HK-2 (cell line): ENCODE results near the gene SDC4.

ENCODE experiments used
- DNase-seq: peaks from one replicate; pipeline ENCODE4 v3.0.0-alpha.2; 2018; ENCODE audit not compliant: unreplicated experiment

The SDC4 gene

DNA sequence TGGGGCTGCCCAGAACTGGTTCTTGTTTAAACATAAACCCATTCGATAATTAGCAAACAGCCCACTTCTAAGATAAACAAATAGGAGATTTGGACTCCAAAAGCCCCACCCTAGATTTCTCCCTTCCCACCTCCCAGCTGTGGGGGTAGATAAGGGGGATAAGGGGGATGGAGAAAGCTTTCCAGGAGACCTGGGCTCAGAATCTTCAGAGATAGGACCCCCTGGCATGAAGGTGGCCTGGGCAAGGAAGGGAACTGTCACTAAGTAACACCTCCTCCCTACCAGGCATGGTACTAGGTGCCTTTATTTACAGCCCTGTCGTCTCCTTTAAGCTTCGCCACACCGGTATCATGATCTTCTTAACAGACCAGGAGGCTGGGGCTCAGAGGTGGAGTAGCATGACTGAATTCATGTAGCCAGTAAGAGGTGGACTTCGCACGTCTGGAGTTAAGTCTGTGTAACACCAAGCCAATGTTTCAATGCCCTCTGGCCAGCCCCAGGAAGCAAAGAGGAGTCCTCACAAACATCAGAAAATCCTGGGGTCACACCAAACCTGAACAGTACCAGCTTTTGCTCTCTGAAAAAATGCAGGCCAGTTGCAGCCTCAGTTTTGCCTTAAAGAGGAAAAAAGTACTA, 4.6 kb downstream of the SDC4 start:
- DNase-seq: no peak

DNA sequence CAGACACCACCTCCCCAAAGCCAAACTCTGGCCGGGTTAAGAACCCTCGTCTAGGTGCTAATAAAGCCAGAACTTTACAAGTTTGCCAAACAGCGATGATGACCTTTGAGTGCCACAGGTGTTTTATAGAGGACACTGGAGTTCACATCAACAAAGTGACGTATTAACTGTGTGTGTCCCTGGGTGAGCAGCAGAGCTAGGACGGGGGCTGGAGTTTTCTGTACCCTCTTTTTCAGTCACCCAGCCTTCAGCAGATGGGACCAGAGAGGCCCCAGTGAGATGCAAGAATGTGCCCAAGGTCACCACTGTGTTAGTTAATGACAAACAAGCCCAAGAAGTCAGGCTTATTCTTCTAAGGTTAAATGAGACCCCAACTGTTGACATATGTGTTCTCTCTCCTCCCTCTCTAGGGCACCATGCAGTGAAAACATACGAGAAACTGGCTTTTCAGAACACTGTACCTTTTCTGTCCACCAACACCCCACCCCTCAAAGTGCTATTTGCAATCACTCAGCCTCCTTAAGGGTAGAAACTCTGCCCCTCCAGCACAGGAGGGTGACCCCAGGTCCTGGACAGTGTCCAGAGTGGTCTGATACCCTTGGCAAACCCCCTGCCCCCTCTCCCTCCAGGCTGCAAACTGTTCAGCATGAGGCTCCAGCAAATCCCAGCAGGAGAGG, 5.2 kb downstream of the SDC4 start:
- DNase-seq: no peak

DNA sequence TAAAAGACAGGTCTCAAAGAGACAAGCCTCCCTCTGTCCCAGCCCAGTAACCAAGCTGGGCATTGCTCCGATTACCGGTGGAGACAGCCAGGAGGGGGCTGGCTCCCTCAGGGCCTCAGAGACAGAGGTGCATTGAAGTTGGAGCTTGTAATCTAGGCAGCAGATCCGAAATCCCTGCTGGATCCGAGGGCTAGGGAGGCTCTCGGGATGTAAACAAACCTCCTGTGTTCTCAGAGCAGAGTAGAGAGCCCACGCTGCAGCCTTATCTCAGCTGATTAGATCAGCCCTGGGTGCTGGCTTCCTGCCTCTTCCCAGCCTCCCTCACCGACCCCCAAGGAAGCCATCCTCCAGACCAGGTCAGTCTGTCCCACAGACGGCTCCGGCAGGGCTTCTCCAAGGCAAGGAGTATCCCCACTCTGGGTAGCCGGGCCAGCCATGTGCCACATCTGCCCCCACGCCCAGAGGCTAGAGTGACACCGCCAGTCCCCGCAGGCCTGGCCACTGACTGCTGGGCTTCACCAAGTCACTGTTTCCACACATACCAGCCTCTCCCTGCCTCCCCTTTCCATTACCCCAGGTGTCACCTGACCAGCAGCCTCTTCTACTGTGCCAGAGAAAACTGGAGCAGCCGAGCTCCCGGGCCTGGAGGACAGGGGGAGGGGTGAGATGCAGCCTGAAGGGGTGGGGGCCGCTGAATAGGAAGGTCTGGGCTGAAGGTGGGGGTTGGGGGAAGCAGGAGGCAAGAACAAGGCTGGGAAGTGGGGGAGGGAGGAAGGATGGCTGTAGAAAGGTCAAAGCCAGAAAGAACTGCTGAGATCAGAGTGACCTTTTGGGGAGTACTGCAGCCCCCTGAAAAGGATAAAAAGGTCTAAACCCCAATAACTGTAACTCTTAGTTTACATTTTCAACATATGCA, 6.0 kb downstream of the SDC4 start:
- DNase-seq: peak; percentile 78

DNA sequence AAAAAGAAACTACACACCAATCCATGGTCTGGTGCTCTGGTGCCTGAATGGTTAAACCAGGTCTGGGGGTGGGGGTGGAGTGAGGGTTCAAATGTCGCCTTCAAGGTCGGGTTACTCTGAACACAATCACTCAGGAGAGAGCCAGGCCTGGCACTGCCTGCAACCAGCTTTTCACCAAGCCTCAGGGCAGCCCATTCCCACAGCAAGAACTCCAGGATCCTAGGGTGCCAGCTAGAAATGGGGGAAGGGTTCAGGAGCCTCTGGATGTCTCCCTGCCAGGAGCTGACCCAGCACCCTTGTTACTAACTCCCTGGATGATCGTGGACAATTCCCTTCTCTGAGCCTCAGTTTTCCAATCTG, 6.7 kb downstream of the SDC4 start:
- no peak for DNase-seq

DNA sequence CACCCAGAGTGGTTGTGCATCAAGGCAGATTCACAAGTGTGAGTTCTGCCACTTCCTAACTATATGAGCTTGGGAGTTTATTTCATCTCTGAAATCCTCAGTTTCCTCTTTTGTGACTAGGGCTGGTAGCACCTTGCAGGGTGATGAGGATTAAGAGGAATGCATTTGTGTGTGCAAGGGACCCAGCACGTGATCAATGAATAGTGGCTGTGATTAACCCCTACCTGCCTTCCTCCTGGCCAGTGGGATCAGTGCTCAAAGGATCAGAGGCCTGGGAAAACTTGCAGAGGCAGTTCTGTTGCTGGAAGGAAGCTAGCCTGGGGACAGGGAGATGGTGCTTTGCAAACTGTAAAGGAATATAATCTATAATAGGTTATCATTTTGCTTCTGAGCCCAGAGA, 7.3 kb downstream of the SDC4 start:
- DNase-seq: no peak

DNA sequence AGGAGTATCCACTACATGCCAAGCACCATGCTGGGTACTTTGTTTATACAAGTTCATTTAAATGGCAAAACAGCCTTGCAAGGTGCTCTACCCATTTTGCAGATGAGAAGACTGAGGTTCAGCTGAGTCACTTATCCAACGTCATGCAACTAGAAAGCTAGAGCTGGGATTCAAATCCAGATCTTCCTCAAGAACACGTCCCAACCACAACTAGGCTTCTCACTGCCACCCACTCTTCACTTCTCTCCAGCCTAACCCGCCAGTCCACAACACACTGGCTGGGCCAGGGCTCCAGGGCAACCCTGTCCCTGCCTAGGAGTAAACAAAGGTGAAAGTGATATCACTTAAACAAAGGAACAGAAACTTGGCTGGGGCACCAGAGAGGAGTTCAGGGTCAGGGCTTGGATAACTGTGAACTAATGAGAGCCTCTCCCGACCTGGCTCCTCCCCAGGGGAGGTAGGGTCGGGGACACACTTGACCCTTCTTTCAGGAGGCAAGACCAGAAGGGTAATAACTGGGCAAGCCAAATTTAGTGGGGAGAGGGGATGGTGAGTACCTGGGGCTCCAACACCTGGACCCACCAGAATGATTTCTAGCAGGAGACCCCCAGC, 7.9 kb downstream of the SDC4 start:
- no peak for DNase-seq

DNA sequence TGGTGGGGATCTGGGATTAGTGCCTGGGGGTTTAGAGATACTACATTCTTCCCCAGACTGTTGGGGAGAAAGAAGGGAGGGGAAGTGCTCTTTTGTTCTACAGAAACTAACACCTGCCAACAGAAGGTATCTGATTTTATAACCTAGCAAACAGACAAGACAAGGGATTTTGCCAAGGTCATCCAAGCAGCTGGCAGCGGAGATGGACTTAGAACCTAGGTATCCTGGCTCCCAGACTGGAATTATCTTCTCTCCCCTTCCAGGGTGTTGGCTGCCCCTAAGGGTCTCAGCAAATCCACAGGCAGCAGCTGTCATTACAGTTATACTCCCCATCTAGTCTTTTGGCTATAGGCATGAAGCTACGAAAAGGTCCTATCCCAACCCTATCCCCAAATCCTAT, 8.4 kb downstream of the SDC4 start:
- DNase-seq: no peak

DNA sequence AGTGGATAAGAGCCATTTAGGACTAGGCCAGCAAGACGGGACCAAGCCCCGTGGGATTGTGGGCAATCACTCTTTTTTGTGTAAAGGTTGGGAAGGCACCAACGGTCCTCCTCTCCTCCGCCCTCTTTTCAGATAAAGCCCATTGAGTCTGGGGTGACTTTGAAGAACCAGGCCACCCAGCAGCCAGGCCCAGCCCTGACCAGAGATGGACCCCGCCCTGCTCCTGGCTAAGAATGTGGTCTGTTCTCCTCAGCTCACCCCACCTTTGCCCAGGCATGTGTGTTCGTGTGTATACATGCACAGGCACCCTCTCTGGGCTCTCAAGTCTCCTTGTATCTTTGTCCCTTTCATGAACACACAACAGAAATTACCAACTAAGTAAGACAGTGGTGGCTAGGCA, 9.1 kb downstream of the SDC4 start:
- DNase-seq: no peak

DNA sequence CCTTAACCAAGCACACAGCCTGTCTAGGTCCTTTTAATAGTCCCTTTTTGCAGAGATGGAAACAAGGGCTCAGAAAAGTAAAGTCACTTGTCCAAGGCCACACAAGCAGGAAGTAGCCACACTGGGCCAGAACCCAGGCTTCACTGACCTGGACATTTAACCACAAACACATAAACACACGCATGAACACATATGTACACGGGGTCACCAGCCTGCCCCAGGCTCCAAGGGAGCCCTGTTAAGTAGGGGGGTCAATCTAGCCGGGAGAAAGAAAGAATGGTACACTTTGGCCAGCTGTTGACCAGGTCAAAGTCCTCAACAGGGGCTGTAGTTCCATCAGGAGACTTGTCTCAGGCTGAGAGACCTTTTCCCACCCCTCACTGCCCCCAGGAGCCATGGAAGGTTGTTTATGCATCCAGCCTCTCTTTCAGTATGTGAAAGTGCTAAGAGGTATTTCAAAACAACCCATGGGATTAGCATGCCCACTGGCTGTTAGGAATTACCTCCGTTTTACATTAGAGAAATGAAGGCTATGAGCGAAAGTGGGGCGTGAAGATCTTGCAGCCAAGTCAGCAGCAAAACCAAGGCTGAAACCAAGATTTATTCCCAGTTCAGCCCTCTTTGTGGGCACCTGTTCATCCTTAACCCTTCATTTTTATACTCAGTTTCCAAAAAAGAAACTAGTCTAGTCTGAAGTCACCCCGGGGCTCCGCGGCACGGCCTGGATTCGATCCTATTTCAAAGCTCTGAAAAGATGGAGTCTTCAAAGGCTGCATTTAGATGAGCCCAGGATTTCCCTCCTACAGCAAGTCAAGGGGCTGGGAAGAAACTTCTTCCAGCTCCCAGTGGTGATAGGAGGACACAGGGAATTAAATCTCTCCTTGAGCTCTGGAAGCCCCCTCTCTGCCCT, 9.8 kb downstream of the SDC4 start:
- no peak for DNase-seq

DNA sequence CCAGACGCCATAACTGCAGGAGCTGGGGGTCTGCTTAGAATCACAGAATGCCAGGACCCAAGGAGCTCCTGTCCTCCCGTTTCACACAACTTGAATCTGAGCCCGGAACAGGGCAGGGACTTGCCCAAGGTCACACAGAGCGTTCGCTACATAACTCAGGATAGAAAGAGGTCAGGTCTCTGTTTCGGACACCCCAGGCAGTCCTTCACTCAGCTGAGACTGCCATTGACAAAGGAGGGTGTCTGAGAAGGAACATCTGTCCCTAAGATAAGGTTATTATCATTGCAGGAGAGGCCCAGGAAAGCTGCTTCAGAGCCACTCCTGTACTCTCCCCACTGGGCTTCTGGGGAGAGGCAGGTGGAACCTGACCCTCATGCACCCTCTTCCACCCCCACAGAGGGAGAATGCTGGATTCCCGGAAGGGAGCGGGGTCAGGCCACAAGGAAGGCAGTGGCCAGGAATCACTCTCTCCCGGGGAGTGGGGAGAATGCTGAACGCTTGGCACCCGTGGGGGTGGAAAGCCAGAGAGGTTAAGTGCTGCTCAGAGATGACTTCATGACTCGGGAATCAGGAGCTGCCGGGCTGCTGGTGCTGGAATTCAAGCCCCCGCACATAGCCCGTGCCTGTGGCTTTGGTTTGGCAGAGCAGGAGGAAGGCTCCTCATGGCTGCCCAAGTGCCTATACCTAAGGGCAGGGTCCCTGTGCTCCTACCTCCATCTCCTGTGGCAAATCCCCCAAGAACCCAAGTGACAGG, 10.7 kb downstream of the SDC4 start:
- peak; percentile 93 for DNase-seq

DNA sequence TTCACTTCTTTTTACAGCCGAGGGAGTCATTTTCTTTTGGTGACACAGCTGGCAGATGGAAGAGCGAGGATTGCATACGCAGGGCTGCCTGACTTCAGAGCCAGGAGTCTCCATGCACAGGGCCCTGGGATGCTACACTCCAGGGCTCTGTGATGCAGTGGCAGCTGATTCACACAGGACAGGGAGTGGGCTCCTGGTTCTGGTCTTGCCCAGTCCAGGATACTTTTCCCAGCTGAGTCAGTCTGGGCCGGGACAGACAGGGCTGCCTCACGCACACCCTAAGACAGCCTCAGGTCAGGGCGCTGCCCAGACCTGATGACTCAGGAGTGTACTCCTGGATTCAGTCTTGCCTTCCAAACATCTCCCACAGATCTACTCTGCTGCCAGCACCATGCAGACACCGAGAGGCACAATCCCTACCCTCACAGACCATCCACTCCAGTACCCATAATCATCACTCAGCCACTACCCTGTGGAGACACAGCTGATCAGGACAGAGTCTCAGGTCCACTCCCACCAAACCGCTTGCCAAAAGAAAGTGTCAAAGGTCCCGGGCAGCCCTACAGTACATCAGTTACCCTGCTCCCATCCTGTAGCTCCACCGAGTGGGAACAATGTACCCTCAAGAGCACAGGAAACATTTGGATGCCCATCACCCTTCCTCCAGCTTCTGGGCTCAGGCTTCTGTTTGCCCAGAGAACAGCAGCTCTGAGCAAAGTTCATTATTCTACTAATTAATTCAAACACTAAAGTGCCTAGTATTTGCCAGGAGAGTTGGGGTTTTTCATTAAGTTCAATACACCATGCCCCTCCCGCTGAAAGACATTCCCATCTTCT, 11.5 kb downstream of the SDC4 start:
- peak; percentile 80 for DNase-seq

DNA sequence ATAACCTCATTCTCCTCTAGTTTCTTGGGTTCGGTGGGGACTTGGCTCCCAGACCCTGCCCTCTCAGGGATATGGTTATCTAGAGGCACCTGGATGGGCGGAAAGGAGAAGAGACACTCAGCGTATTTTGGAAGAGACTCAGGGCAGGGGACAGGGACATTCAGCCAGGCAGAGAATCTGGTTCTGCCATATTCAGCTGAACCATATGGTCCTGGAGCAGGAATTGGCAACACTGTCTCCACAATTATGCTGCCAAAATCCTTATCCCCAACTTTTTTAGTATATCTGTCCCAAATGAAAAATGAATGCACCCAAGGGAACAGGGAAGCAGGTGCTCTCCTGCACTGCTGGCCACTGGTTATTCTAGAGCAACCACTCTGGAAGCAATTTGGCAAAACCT, 17.7 kb downstream of the SDC4 start:
- no peak for DNase-seq

DNA sequence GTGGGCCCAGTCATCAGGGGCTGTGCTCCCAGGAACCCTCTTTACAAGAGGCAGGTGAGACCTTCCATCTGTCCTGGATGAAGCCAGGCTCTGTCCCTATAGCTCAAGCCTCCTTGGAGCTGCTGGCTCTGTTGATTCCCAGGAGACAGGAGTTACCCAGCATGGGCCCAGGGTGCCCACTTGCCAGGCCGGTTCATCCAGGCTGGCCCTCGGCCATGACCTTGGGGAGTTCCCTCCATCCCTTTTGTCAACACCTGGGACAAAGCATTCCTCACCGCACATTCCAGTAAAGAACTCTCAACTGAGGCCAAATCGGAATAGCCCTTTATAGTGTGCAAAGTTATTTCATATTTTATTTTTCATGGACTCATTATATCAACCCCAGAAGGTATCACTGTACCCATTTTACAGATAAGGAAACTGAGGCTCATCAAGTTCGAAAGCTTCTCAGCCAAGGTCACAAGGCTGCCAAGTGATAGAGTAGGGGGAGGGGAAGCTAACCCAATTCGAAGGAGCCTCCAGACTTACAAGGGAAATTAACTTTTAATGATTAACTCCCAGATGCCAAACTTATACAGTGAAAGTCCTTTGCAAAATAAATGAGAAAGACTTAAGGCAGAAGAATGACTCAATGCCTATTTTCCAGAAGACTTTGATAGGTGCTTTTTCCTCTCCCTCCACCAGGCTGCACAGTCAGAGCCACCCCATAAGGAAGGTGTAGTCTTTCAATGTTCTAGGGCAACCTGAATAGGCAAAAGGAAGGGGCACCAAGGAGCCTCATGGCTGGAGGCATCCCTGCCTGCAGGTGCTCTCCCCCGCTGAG, 18.5 kb downstream of the SDC4 start:
- DNase-seq: no peak

DNA sequence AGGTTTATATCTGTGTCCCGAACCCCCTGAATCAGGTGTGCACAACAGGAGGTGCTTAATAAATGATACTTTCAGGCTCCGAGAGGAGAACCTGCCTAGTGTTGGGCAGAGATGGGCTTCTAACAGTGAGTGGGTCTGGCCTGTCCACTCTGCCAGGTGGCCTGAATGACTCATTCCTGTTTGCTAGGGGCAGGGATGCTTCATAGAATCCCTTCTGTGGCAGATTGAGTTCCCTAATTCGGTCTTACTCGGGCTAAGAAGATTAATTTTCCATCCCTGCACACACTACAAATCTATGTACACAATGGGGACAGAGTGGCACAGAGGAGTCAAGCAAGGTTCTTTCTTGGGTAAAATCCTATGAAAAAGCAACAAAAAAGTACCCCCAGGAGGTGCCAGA, 19.8 kb downstream of the SDC4 start:
- DNase-seq: no peak

DNA sequence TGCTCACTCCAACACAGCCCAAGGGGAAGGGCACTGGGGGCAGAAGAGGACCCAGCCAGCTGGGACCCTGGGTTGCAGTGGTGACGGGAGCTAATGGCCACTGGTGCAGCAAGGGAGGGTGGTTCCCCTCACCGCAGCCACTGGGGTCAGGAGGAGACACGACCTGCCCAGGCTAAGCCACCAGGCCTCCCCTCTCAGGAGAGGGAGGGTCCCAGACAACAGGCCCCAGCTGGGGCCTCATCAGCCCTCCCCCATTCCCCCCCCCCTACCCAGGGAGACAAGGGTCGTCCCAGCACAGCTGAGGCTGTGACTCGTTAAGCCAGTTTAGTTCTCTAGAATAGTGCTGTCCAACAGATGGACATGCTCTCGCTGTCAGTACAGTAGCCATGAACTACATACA, 22.9 kb downstream of the SDC4 start:
- DNase-seq: no peak

DNA sequence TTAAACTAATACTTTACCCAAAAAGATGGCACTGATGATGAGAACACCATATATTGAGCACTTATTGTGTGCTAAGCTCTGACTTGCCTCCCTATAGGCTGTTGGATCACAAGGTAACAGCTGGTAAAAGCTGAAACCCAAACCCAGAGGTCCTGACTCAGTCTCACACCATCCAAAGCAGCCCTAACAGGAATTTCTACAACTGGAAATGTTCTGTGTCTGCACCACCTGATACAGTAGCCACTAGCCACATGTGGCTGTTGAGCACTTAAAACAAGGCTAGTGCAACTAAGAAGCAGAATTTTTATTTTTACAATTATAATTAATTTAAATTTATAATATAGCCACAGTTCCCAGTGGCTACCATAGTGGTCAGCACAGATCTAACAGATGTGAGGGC, 24.5 kb downstream of the SDC4 start:
- DNase-seq: no peak

DNA sequence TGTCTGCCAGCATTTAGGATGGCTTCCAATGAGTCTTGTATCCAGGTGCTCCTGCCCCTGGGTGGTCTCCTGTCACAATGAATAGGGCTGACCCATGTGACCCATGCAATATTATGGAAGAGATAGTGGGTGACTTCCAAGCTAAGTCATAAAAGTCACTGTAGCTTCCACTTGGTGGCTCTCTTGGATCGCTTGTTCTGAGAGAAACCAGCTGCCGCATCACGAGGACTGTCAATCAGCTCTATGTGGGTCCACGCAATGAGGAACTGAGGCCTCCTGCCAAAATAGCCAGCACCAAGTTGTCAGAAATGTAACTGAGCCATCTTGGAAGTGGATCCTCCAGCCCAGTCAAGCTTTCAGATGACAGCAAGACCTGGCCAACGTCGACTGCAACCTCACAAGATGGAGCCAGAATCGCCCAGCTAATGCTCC, 25.3 kb downstream of the SDC4 start:
- no peak for DNase-seq

DNA sequence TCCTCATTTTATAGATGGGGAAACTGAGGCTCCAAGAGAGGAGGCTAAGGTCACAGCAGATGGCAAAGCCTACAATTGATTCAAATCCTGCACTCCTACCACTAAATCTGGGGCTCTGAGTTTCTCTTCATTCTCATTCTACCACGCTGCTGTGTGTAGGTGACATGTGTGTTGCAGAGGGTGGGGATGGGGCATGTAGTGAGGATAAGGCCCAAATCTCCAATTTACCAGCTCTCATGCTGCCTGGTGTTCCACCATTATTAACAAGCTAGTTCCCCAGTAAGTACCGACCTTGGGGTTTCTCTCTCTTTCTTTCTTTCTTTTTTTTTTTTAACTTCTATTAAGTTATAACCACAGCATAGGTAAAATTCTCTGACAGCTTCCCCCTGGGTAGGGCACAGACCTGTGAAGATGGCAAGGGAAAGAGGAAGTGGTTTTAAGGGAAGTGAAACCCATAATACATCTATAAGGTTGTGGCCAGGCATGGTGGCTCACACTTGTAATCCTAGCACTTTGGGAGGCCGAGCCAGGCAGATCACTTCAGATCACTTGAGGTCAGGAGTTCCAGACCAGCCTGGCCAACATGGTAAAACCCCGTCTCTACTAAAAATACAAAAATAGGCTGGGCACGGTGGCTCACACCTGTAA, 27.2 kb downstream of the SDC4 start:
- DNase-seq: no peak
